Measurements from ENCODE around the gene BBX.

Gene BBX

GRCh38 chr3:107663266-107663665 is 140.5 kb downstream of the BBX start:
- no peak for TF ChIP-seq ZBTB7A (IDR thresholded peaks at IDR 0.05; ENCODE audit: low read depth)
- TF ChIP-seq USF1 (IDR thresholded peaks at IDR 0.05): no peak
- no peak for TF ChIP-seq TEAD4 (IDR thresholded peaks at IDR 0.05)
- TF ChIP-seq TAF1 (IDR thresholded peaks at IDR 0.05; ENCODE audit: low read depth): no peak
- TF ChIP-seq CREB1 (IDR thresholded peaks at IDR 0.05; ENCODE audit: low read depth): no peak
- TF ChIP-seq YY1 (IDR thresholded peaks at IDR 0.05; ENCODE audit: low read depth): no peak
- no peak for TF ChIP-seq FOXM1 (IDR thresholded peaks at IDR 0.05; ENCODE audit: borderline replicate concordance, low read depth)
- TF ChIP-seq REST (IDR thresholded peaks at IDR 0.05; ENCODE audit: low read depth): no peak
- no peak for TF ChIP-seq CEBPB (IDR thresholded peaks at IDR 0.05)

GRCh38 chr3:107664614-107665013 is 141.9 kb downstream of the BBX start:
- TF ChIP-seq ZBTB7A (IDR thresholded peaks at IDR 0.05; ENCODE audit: low read depth) (no peak), RAD21 (IDR thresholded peaks at IDR 0.05; ENCODE audit: low read depth) (no peak), FOXM1 (IDR thresholded peaks at IDR 0.05; ENCODE audit: borderline replicate concordance, low read depth) (no peak), EP300 (IDR thresholded peaks at IDR 0.05; ENCODE audit: borderline replicate concordance) (no peak), USF1 (IDR thresholded peaks at IDR 0.05) (no peak), MAX (IDR thresholded peaks at IDR 0.05) (no peak), CEBPB (IDR thresholded peaks at IDR 0.05) (no peak), TAF1 (IDR thresholded peaks at IDR 0.05; ENCODE audit: low read depth) (no peak), YY1 (IDR thresholded peaks at IDR 0.05; ENCODE audit: low read depth) (no peak), CREB1 (IDR thresholded peaks at IDR 0.05; ENCODE audit: low read depth) (no peak), TEAD4 (IDR thresholded peaks at IDR 0.05) (no peak), REST (IDR thresholded peaks at IDR 0.05; ENCODE audit: low read depth) (no peak), EGR1 (IDR thresholded peaks at IDR 0.05) (no peak)

GRCh38 chr3:107665351-107665750 is 142.6 kb downstream of the BBX start:
- TF ChIP-seq NFIC (IDR thresholded peaks at IDR 0.05) (no peak), YY1 (IDR thresholded peaks at IDR 0.05; ENCODE audit: low read depth) (no peak)

- TF ChIP-seq YY1 (IDR thresholded peaks at IDR 0.05; ENCODE audit: low read depth) (no peak), REST (IDR thresholded peaks at IDR 0.05; ENCODE audit: low read depth) (no peak), TCF12 (IDR thresholded peaks at IDR 0.05; ENCODE audit: low read depth) (no peak), EGR1 (IDR thresholded peaks at IDR 0.05) (no peak), TEAD4 (IDR thresholded peaks at IDR 0.05) (no peak), ZBTB7A (IDR thresholded peaks at IDR 0.05; ENCODE audit: low read depth) (no peak), MAX (IDR thresholded peaks at IDR 0.05) (no peak), FOXM1 (IDR thresholded peaks at IDR 0.05; ENCODE audit: borderline replicate concordance, low read depth) (no peak), CEBPB (IDR thresholded peaks at IDR 0.05) (no peak), NFIC (IDR thresholded peaks at IDR 0.05) (no peak), TAF1 (IDR thresholded peaks at IDR 0.05; ENCODE audit: low read depth) (no peak), RAD21 (IDR thresholded peaks at IDR 0.05; ENCODE audit: low read depth) (no peak)
These were observed 144.1 kb downstream of the BBX start for GRCh38 chr3:107666853-107667252.

GRCh38 chr3:107668416-107668815 is 145.7 kb downstream of the BBX start:
- TF ChIP-seq CEBPB (IDR thresholded peaks at IDR 0.05): no peak
- TF ChIP-seq TCF12 (IDR thresholded peaks at IDR 0.05; ENCODE audit: low read depth): no peak
